Measurements from ENCODE around the gene ADRM1.

ADRM1 gene

DNA sequence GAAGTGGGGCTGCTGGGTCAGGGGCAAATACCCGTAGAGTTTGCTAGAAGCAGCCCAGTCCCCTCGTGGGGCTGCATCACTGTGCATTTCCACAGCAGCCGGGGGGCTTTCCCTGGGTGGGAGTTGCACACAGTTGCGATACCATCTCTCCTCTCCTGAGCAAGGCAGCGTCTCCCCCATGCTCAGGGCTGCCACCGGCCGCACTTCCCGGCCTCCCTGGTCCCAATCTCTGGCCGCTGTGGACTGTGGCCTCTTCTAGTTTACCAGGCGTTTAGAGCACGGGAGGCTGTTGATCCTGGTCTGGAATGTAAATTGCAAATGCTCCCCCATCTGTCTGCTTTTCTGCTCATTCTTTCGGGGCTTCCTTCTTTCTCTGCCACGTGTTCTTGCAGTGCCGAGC lies 33.4 kb upstream of the ADRM1 start:
- no peak for TF ChIP-seq CTCF (IDR thresholded peaks at IDR 0.05; ENCODE audit: borderline replicate concordance, insufficient read depth, low read depth, low read length)

DNA sequence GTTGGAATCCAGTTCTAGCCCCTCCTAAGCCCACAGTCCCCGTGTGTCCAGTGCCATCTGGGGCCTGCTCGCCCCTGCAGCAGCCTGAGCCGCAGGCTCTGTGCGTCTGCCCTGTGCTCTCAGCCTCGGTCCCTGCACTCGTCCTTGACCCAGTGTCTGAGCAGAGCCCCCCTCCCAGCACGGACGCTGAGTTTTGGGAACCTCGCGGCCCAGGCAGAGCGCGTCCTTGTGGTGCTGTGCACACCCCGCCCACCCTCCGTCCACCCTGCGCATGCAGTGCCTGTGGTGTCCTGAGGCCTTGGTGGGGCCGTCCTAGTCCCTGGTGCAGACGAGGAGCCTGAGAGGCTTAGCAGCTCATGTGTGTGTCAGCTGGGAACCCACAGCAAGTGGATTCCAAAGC lies 32.9 kb upstream of the ADRM1 start:
- no peak overlapping the region for H3K4me3 ChIP-seq (ENCODE audit: low read depth, low read length)
- no peak for TF ChIP-seq CTCF (IDR thresholded peaks at IDR 0.05; ENCODE audit: borderline replicate concordance, insufficient read depth, low read depth, low read length)

More for the DNA sequence above, 33.4 kb upstream of the ADRM1 start:
- H3K4me3 ChIP-seq (ENCODE audit: low read depth, low read length) = no peak overlapping the region

- H3K4me3 ChIP-seq (ENCODE audit: low read depth, low read length) = no peak overlapping the region
- no peak for TF ChIP-seq CTCF (IDR thresholded peaks at IDR 0.05; ENCODE audit: borderline replicate concordance, insufficient read depth, low read depth, low read length)
These were observed 30.6 kb upstream of the ADRM1 start for GRCh38 chr20:62272200-62272599.

- no peak for TF ChIP-seq CTCF (IDR thresholded peaks at IDR 0.05; ENCODE audit: borderline replicate concordance, insufficient read depth, low read depth, low read length)
- no peak overlapping the region for H3K4me3 ChIP-seq (ENCODE audit: low read depth, low read length)
These were observed 29.4 kb upstream of the ADRM1 start for GRCh38 chr20:62273416-62273815.

DNA sequence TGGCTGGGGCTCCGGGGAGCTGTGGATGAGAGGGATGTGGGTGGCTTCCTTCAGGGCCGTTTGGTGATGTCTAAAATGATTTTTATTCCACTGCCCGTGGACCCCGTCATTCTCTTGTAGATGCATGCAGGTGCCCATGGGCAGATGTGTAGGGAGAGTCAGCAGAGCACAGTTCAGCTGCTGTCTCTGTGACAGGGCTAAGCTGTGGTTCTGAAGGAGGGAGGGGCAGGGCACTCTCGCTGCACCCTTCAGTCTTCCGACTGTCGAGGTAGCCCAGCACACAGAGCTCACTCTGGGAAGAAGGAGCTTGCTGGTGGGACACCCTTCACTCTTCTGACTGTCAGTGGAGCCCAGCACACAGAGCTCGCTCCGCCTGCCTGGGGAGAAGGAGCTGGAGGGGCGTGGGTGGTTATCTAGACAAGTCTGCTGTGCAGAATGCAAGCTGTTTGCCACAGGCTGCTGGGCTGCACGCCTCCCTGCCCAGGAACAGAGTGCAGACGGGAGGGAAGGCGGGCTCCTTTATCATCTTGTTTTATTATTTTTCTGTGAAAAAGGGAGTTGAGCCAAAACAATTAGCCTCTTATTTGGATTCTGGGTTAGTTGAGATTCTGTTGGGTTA lies 28.4 kb upstream of the ADRM1 start:
- no peak for TF ChIP-seq CTCF (IDR thresholded peaks at IDR 0.05; ENCODE audit: borderline replicate concordance, insufficient read depth, low read depth, low read length)
- H3K4me3 ChIP-seq (ENCODE audit: low read depth, low read length) = no peak overlapping the region

DNA sequence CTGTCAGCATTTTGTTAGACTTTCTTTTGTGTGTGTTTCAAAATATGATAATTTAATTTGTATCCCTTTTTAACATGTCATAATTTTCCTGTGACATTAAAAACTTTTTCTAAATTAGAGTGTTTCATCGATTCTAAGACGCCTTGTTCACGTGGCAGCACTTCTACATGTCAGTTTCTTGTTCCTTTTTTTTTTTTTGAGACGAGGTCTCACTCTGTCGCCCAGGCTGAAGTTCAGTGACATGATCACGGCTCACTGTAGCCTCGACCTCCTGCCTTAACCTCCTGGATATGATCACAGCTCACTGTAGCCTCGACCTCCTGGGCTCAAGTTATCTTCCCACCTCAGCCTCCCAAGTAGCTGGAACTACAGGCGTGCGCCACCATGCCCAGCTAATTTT lies 27.6 kb upstream of the ADRM1 start:
- no peak overlapping the region for H3K4me3 ChIP-seq (ENCODE audit: low read depth, low read length)
- TF ChIP-seq CTCF (IDR thresholded peaks at IDR 0.05; ENCODE audit: borderline replicate concordance, insufficient read depth, low read depth, low read length) = no peak

- no peak overlapping the region for H3K4me3 ChIP-seq (ENCODE audit: low read depth, low read length)
- TF ChIP-seq CTCF (IDR thresholded peaks at IDR 0.05; ENCODE audit: borderline replicate concordance, insufficient read depth, low read depth, low read length) = no peak
These were observed 26.4 kb upstream of the ADRM1 start for GRCh38 chr20:62276439-62276838.
